22Rv1 (cell line): ENCODE data around the gene CD99.

ENCODE experiments used
- CTCF ChIP-seq: fragments of 450-650 bp; IDR thresholded peaks from 2 replicates; pipeline ENCODE4 v1.5.1; 2017; ENCODE audit warnings: mild to moderate bottlenecking
- ZFX ChIP-seq: fragments of 450-650 bp; IDR thresholded peaks from 2 replicates; pipeline ENCODE4 v1.6.1; 2017; ENCODE audit warnings: antibody characterized with exemption, borderline replicate concordance

- TF ChIP-seq CTCF: no peak
- no peak for TF ChIP-seq ZFX
Measured at GRCh38 chrX:2670978-2671377, 20.1 kb upstream of the CD99 start.
